Pancreas (tissue), 10 donors: ENCODE measurements around the gene FIP1L1. TPM values are rescaled to one million over a fixed set of nuclear protein-coding genes. Genes with fewer than 3 reads are reported as not detected.

Experiments used
- ATAC-seq, 4 donors: fragments of 200-7000 bp; cut with Tn5 transposase; one replicate each; pipeline versions ENCODE4 v1.8.0 to v1.9.1; 2020; ENCODE audit warnings: mild to moderate bottlenecking in 4 of 4, moderate library complexity in 4 of 4
- DNase-seq, 6 donors: peaks; one replicate each; pipeline ENCODE4 v3.0.0-alpha.2; 2020
- FAIRE-seq: peaks from 2 replicates; lab custom pipeline; 2012; peaks lifted over from hg19 to GRCh38; lab: Jason Lieb, UNC
- H3K27ac ChIP-seq, 4 donors: fragments of 200-600 bp; sonication (generic); 1 replicate in 3 of 4; 2 replicates in 1 of 4; pipeline versions ENCODE4 v1.5.0 to v1.8.0; 2020
- H3K27me3 ChIP-seq, 4 donors: fragments of 200-600 bp; one replicate each; pipeline ENCODE4 v1.8.0; 2021
- H3K36me3 ChIP-seq, 3 donors: fragments of 200-600 bp; sonication (generic) in 1 of 3; one replicate each; pipeline versions ENCODE4 v1.5.0 to v1.8.0; 2020 to 2021
- H3K4me1 ChIP-seq, 3 donors: fragments of 200-600 bp; one replicate each; pipeline ENCODE4 v1.8.0; 2021
- H3K4me3 ChIP-seq, 4 donors: fragments of 200-600 bp; sonication (generic) in 2 of 4; one replicate each; pipeline versions ENCODE4 v1.5.0 to v1.8.0; 2020 to 2021
- H3K9me3 ChIP-seq, 4 donors: fragments of 200-600 bp; one replicate each; pipeline ENCODE4 v1.8.0; 2021
- CTCF ChIP-seq, 4 donors: fragments of 200-600 bp; sonication (generic) in 3 of 4; IDR thresholded peaks; one replicate each; pipeline versions ENCODE4 v1.5.0 to v1.8.0; 2021; ENCODE audit warnings: antibody characterized with exemption in 4 of 4
- WGBS, 2 donors: extraction: QIAGEN DNeasy Blood & Tissue Kit; methylation state at CpG; one replicate each; pipeline ENCODE4 v1.1.7; 2013; 5-methylcytosine and 5-hydroxymethylcytosine counted together
- intact Hi-C, 3 donors: fragments of 100-400 bp; cut with DNase I; formaldehyde crosslinking; loops; one replicate each; pipeline versions ENCODE4 v1.11.1 to v1.14.2; 2022
- polyA plus RNA-seq, 2 donors: library from polyadenylated mRNA; stranded (reverse); fragments of 200-250 nt; gene quantifications; one replicate each; pipeline ENCODE4 v1.2.3, GENCODE V29; 2013
- total RNA-seq, 6 donors: library from RNA; stranded (reverse); fragmentation: NEBNext Ultra II Directional in 4 of 6; extraction: Animal tissue kit (Norgen Biotek cat#: 25700) in 4 of 6; gene quantifications; one replicate each; pipeline versions ENCODE4 v1.2.1 to v1.2.4, GENCODE V29; 2021 to 2023
- donor health status: healthy with polysubstance abuse.
- donor health status: DM: no; HTN: no; CAD: no; lungs with moderate emphysema.
- donor health status: DM: no; HTN: no; CAD: no.
- donor health status: control.
- donor health status: control.
- donor health status: Bipolar disorder and iron deficiency.
- donor health status: DM: yes; HTN: yes; CAD: no.
- donor health status: DM: no; HTN: no; CAD: no.
- donor health status: DM: no; HTN: no; CAD: no.
- donor health status: DM: yes; HTN: yes; CAD: no.

Gene FIP1L1
- total and polyA plus RNA-seq, 8 donors = 10.0 to 27.8 (median 18.0) TPM

GRCh38 chr4:53490161-53490956 is 112.9 kb downstream of the FIP1L1 start:
- TF ChIP-seq CTCF (IDR thresholded peaks at IDR 0.05) = no peak
- H3K9me3 ChIP-seq = no peaks in the 10 kb centered on the region
- intact Hi-C loops = no loop called here
- WGBS, 2 donors = 85 to 90% methylated on average over 6 of the region's 6 CpGs
- no peaks in the 10 kb centered on the region for H3K27me3 ChIP-seq
- ATAC-seq = no peak
- no peak overlapping the region for H3K4me3 ChIP-seq
- peaks cover 0 to 12% (median 4%) of the 10 kb centered on the region in 3 donors for H3K36me3 ChIP-seq
- DNase-seq = no peak
- FAIRE-seq = no peak
- peaks cover 0 to 11% (median 6%) of the 10 kb centered on the region in 3 donors for H3K4me1 ChIP-seq
- H3K27ac ChIP-seq = peak overlapping the region in 1 of 4 donors; percentile 47

- WGBS, 2 donors = 23 to 24% methylated on average over 3 of the region's 3 CpGs
- intact Hi-C loops = no loop called here
- no peaks in the 10 kb centered on the region for H3K27me3 ChIP-seq
- peaks cover 0 to 17% (median 4%) of the 10 kb centered on the region in 3 donors for H3K36me3 ChIP-seq
- DNase-seq (peak in 3 of 6 donors; percentile 22 to 51 (median 29)), ATAC-seq (peak; percentile 82 to 93 (median 90)), FAIRE-seq (peak; percentile 68)
- H3K4me1 ChIP-seq = peaks cover 0 to 11% (median 6%) of the 10 kb centered on the region in 3 donors
- no peak overlapping the region for H3K4me3 ChIP-seq
- H3K27ac ChIP-seq = peak overlapping the region in 1 of 4 donors; percentile 47
- no peaks in the 10 kb centered on the region for H3K9me3 ChIP-seq
- TF ChIP-seq CTCF (IDR thresholded peaks at IDR 0.05) = peak in 3 of 4 donors; percentile 44 to 59 (median 50)
Measured at GRCh38 chr4:53490965-53491622, 113.7 kb downstream of the FIP1L1 start.

- Histone ChIP-seq H3K4me3 (no peak overlapping the region), H3K9me3 (no peaks in the 10 kb centered on the region), H3K36me3 (peaks cover 0 to 17% (median 4%) of the 10 kb centered on the region in 3 donors), H3K4me1 (peaks cover 6 to 11% (median 9%) of the 10 kb centered on the region in 3 donors), H3K27me3 (no peaks in the 10 kb centered on the region), H3K27ac (no peak overlapping the region)
- DNase-seq = no peak
- intact Hi-C loops = no loop called here
- ATAC-seq = no peak
- 93% methylated on average over 6 of the region's 6 CpGs for WGBS, 2 donors
- no peak for TF ChIP-seq CTCF (IDR thresholded peaks at IDR 0.05)
- no peak for FAIRE-seq
Measured at GRCh38 chr4:53494851-53495250, 117.4 kb downstream of the FIP1L1 start.

- FAIRE-seq = no peak
Measured at GRCh38 chr4:53497487-53498244, 120.2 kb downstream of the FIP1L1 start.

More at GRCh38 chr4:53497487-53498244, 120.2 kb downstream of the FIP1L1 start:
- Histone ChIP-seq H3K27me3 (no peaks in the 10 kb centered on the region), H3K36me3 (peaks cover 0 to 17% (median 4%) of the 10 kb centered on the region in 3 donors), H3K4me1 (peaks cover 0 to 6% (median 3%) of the 10 kb centered on the region in 3 donors), H3K9me3 (no peaks in the 10 kb centered on the region), H3K27ac (peak overlapping the region in 1 of 4 donors; percentile 28), H3K4me3 (no peak overlapping the region)
- DNase-seq = peak in 2 of 6 donors; percentile 23 to 33
- ATAC-seq = peak; percentile 75 to 95 (median 80)
- intact Hi-C loops = no loop called here
- no peak for TF ChIP-seq CTCF (IDR thresholded peaks at IDR 0.05)
- 40 to 61% methylated on average over 7 of the region's 7 CpGs for WGBS, 2 donors
